Activated CD4-positive, alpha-beta T cell treated with anti-CD3 and anti-CD28 coated beads, Interleukin-2, amount 10 ng/mL, durations not matched to agents 7 days and 5 days (primary cell): ENCODE results near the gene SLC6A8. TPM values are rescaled to one million over a fixed set of nuclear protein-coding genes. Genes with fewer than 3 reads are reported as not detected.
"Not testable (repeated sequence)": the region's sequence is repeated elsewhere in the genome, so short reads cannot be mapped to it uniquely, and the experiment has no call there.

Source experiments
- CTCF ChIA-PET: fragments of 350-600 bp; sonication (Branson Sonifier 250); formaldehyde crosslinking; loops from one replicate; lab custom pipeline; 2021; ENCODE audit warnings: antibody characterized with exemption; lab: Charles Lee
- POLR2A ChIA-PET: fragments of 350-600 bp; sonication (Branson Sonifier 250); formaldehyde crosslinking; loops from one replicate; lab custom pipeline; 2021; ENCODE audit warnings: antibody characterized with exemption; lab: Charles Lee
- DNase-seq: peaks from one replicate; pipeline ENCODE4 v3.0.0-alpha.2; 2020
- H3K27ac Mint-ChIP-seq: one replicate; pipeline ENCODE4 v1.8.0; 2021; ENCODE audit warnings: mild to moderate bottlenecking, moderate library complexity, mixed read lengths
- H3K27me3 Mint-ChIP-seq: one replicate; pipeline ENCODE4 v1.8.0; 2021; ENCODE audit warnings: mixed read lengths
- H3K36me3 Mint-ChIP-seq: one replicate; pipeline ENCODE4 v1.8.0; 2021; ENCODE audit warnings: low read depth, mixed read lengths
- H3K4me1 Mint-ChIP-seq: one replicate; pipeline ENCODE4 v1.8.0; 2021; ENCODE audit warnings: mixed read lengths
- H3K4me3 Mint-ChIP-seq: one replicate; pipeline ENCODE4 v1.8.0; 2021; ENCODE audit warnings: mild to moderate bottlenecking, moderate library complexity, mixed read lengths
- H3K9me3 Mint-ChIP-seq: one replicate; pipeline ENCODE4 v1.8.0; 2021; ENCODE audit warnings: mixed read lengths
- total RNA-seq, 2 experiments: library from RNA; stranded (reverse); gene quantifications; one replicate each; pipeline ENCODE4 v1.2.3, GENCODE V29; 2021

SLC6A8 gene
- total RNA-seq, 2 experiments from 2014 or later = 0.65 to 0.69 TPM

GRCh38 chrX:153694256-153694655, 6.5 kb downstream of the SLC6A8 start:
- not testable (repeated sequence) for DNase-seq, H3K4me1 Mint-ChIP-seq, H3K27me3 Mint-ChIP-seq

GRCh38 chrX:153694687-153695270, 7.1 kb downstream of the SLC6A8 start:
- H3K27ac Mint-ChIP-seq = no peak overlapping the region
- DNase-seq = no peak
- no peak overlapping the region for H3K4me3 Mint-ChIP-seq
- ChIA-PET CTCF (interaction anchor here (0.6 kb wide), 1 partner anchor 214 kb away, joined by 3 read pairs; no protein-coding TSS in a partner anchor), POLR2A (no interaction called here)
- peaks cover 1% of the 10 kb centered on the region for H3K27me3 Mint-ChIP-seq
- no peaks in the 10 kb centered on the region for H3K9me3 Mint-ChIP-seq
- H3K4me1 Mint-ChIP-seq = no peaks in the 10 kb centered on the region
- peaks cover 10% of the 10 kb centered on the region for H3K36me3 Mint-ChIP-seq

More at GRCh38 chrX:153694256-153694655, 6.5 kb downstream of the SLC6A8 start:
- H3K27ac Mint-ChIP-seq, H3K36me3 Mint-ChIP-seq, POLR2A ChIA-PET, H3K9me3 Mint-ChIP-seq, H3K4me3 Mint-ChIP-seq, CTCF ChIA-PET: not testable (repeated sequence)

- Mint-ChIP-seq H3K4me3 (no peak overlapping the region), H3K27me3 (no peaks in the 10 kb centered on the region), H3K4me1 (no peaks in the 10 kb centered on the region), H3K36me3 (peaks cover 10% of the 10 kb centered on the region), H3K27ac (no peak overlapping the region), H3K9me3 (no peaks in the 10 kb centered on the region)
- DNase-seq = no peak
- POLR2A ChIA-PET = no interaction called here
- CTCF ChIA-PET = no interaction called here
These were observed 8.4 kb downstream of the SLC6A8 start for GRCh38 chrX:153696100-153696499.

- H3K27ac Mint-ChIP-seq, H3K4me1 Mint-ChIP-seq, DNase-seq, H3K4me3 Mint-ChIP-seq, POLR2A ChIA-PET, H3K36me3 Mint-ChIP-seq, H3K27me3 Mint-ChIP-seq, H3K9me3 Mint-ChIP-seq, CTCF ChIA-PET: not testable (repeated sequence)
These were observed 8.8 kb downstream of the SLC6A8 start for GRCh38 chrX:153696538-153696937.

GRCh38 chrX:153696986-153697722, 9.4 kb downstream of the SLC6A8 start:
- H3K9me3 Mint-ChIP-seq, H3K27me3 Mint-ChIP-seq, CTCF ChIA-PET, H3K27ac Mint-ChIP-seq, DNase-seq, H3K4me1 Mint-ChIP-seq, POLR2A ChIA-PET, H3K4me3 Mint-ChIP-seq, H3K36me3 Mint-ChIP-seq: not testable (repeated sequence)

GRCh38 chrX:153697924-153698865, 10.5 kb downstream of the SLC6A8 start:
- no peaks in the 10 kb centered on the region for H3K4me1 Mint-ChIP-seq
- POLR2A ChIA-PET = no interaction called here
- H3K4me3 Mint-ChIP-seq = no peak overlapping the region
- no peaks in the 10 kb centered on the region for H3K9me3 Mint-ChIP-seq
- no peak overlapping the region for H3K27ac Mint-ChIP-seq
- no peak for DNase-seq
- peaks cover 10% of the 10 kb centered on the region for H3K36me3 Mint-ChIP-seq
- CTCF ChIA-PET = no interaction called here
- H3K27me3 Mint-ChIP-seq = no peaks in the 10 kb centered on the region

GRCh38 chrX:153699210-153699783, 11.6 kb downstream of the SLC6A8 start:
- H3K9me3 Mint-ChIP-seq, H3K4me1 Mint-ChIP-seq, DNase-seq, H3K27me3 Mint-ChIP-seq, H3K27ac Mint-ChIP-seq, POLR2A ChIA-PET, H3K36me3 Mint-ChIP-seq, H3K4me3 Mint-ChIP-seq: not testable (repeated sequence)
- CTCF ChIA-PET = interaction anchor here (0.6 kb wide), 1 partner anchor 96 kb away, joined by 3 read pairs; no protein-coding TSS in a partner anchor

- not testable (repeated sequence) for H3K27ac Mint-ChIP-seq
These were observed 12.2 kb downstream of the SLC6A8 start for GRCh38 chrX:153699784-153700371.

GRCh38 chrX:153700376-153700945, 12.7 kb downstream of the SLC6A8 start:
- no peaks in the 10 kb centered on the region for H3K9me3 Mint-ChIP-seq
- H3K27me3 Mint-ChIP-seq = no peaks in the 10 kb centered on the region
- no peak for DNase-seq
- CTCF ChIA-PET = interaction anchor here (1.6 kb wide), 1 partner anchor 20 kb away, joined by 3 read pairs; no protein-coding TSS in a partner anchor
- peaks cover 10% of the 10 kb centered on the region for H3K36me3 Mint-ChIP-seq
- H3K4me3 Mint-ChIP-seq = no peak overlapping the region
- no peak overlapping the region for H3K27ac Mint-ChIP-seq
- POLR2A ChIA-PET = no interaction called here
- no peaks in the 10 kb centered on the region for H3K4me1 Mint-ChIP-seq

More at GRCh38 chrX:153699784-153700371, 12.2 kb downstream of the SLC6A8 start:
- H3K36me3 Mint-ChIP-seq, POLR2A ChIA-PET, H3K9me3 Mint-ChIP-seq, H3K4me3 Mint-ChIP-seq, H3K27me3 Mint-ChIP-seq, H3K4me1 Mint-ChIP-seq, DNase-seq: not testable (repeated sequence)
- CTCF ChIA-PET = interaction anchor here (0.6 kb wide), 1 partner anchor 97 kb away, joined by 3 read pairs; no protein-coding TSS in a partner anchor

GRCh38 chrX:153700967-153701366, 13.2 kb downstream of the SLC6A8 start:
- no peak overlapping the region for H3K4me3 Mint-ChIP-seq
- peaks cover 10% of the 10 kb centered on the region for H3K36me3 Mint-ChIP-seq
- ChIA-PET POLR2A (no interaction called here), CTCF (interaction anchor here (1.6 kb wide), 1 partner anchor 19 kb away, joined by 3 read pairs; no protein-coding TSS in a partner anchor)
- no peak for DNase-seq
- no peak overlapping the region for H3K27ac Mint-ChIP-seq
- H3K27me3 Mint-ChIP-seq = no peaks in the 10 kb centered on the region
- H3K9me3 Mint-ChIP-seq = no peaks in the 10 kb centered on the region
- no peaks in the 10 kb centered on the region for H3K4me1 Mint-ChIP-seq

- H3K9me3 Mint-ChIP-seq = no peaks in the 10 kb centered on the region
- no peak for DNase-seq
- H3K27ac Mint-ChIP-seq = no peak overlapping the region
- CTCF ChIA-PET = interaction anchor here (1.6 kb wide), 1 partner anchor 19 kb away, joined by 3 read pairs; no protein-coding TSS in a partner anchor
- H3K4me1 Mint-ChIP-seq = no peaks in the 10 kb centered on the region
- H3K36me3 Mint-ChIP-seq = peaks cover 10% of the 10 kb centered on the region
- POLR2A ChIA-PET = no interaction called here
- H3K4me3 Mint-ChIP-seq = no peak overlapping the region
- no peaks in the 10 kb centered on the region for H3K27me3 Mint-ChIP-seq
These were observed 14.0 kb downstream of the SLC6A8 start for GRCh38 chrX:153701706-153702105.
